HUES64 (cell line): ENCODE measurements around the gene NANS.

Experiments
- H3K27ac ChIP-seq: 2 replicates; pipeline ENCODE4 v1.7.0; 2013; ENCODE audit warnings: low read depth, low read length, inconsistent platforms
- H3K27me3 ChIP-seq: 2 replicates; pipeline ENCODE4 v1.6.1; 2013; ENCODE audit warnings: mild to moderate bottlenecking, low read length; ENCODE audit not compliant: insufficient read depth
- H3K36me3 ChIP-seq: 2 replicates; pipeline ENCODE4 v1.6.1; 2013; ENCODE audit warnings: mild to moderate bottlenecking, low read length; ENCODE audit not compliant: insufficient read depth
- H3K4me1 ChIP-seq: 2 replicates; pipeline ENCODE4 v1.6.1; 2013; ENCODE audit warnings: mild to moderate bottlenecking, low read length, moderate library complexity; ENCODE audit not compliant: insufficient read depth
- H3K4me3 ChIP-seq: 2 replicates; pipeline ENCODE4 v1.5.1; 2013; ENCODE audit warnings: mild to moderate bottlenecking, low read length, moderate library complexity
- H3K9ac ChIP-seq: 2 replicates; pipeline ENCODE4 v1.6.1; 2013; ENCODE audit warnings: mild to moderate bottlenecking, low read depth, low read length
- H3K9me3 ChIP-seq: 2 replicates; pipeline ENCODE4 v1.6.1; 2013; ENCODE audit warnings: low read depth, low read length; ENCODE audit not compliant: insufficient read depth
- WGBS: fragments of 150-250, 120-280 bp; methylation state at CpG from one replicate; pipeline ENCODE4 v1.1.7; 2013; ENCODE audit warnings: missing lambda C conversion rate; 5-methylcytosine and 5-hydroxymethylcytosine counted together

NANS gene

GRCh38 chr9:98091735-98092612 lies 35.4 kb downstream of the NANS start:
- peaks cover 31% of the 10 kb centered on the region for H3K4me1 ChIP-seq
- H3K27ac ChIP-seq, result peak overlapping the region; percentile 51; the same call in 1 of the 2 replicates
- WGBS, result 52% methylated on average over 16 of the region's 17 CpGs
- no peaks in the 10 kb centered on the region for H3K27me3 ChIP-seq
- no peaks in the 10 kb centered on the region for H3K9me3 ChIP-seq
- no peaks in the 10 kb centered on the region for H3K36me3 ChIP-seq
- peak overlapping the region; percentile 39 for H3K4me3 ChIP-seq
- no peak overlapping the region for H3K9ac ChIP-seq

GRCh38 chr9:98092613-98092931 lies 36.0 kb downstream of the NANS start:
- H3K27me3 ChIP-seq, result no peaks in the 10 kb centered on the region
- WGBS, result 88% methylated on average over 11 of the region's 11 CpGs
- H3K36me3 ChIP-seq, result peaks cover 5% of the 10 kb centered on the region; the same call in 1 of the 2 replicates
- no peak overlapping the region for H3K9ac ChIP-seq
- H3K27ac ChIP-seq, result no peak overlapping the region
- no peak overlapping the region for H3K4me3 ChIP-seq
- peaks cover 31% of the 10 kb centered on the region for H3K4me1 ChIP-seq
- H3K9me3 ChIP-seq, result no peaks in the 10 kb centered on the region

- Histone ChIP-seq H3K9ac (no peak overlapping the region), H3K27me3 (no peaks in the 10 kb centered on the region), H3K9me3 (no peaks in the 10 kb centered on the region), H3K4me1 (peaks cover 31% of the 10 kb centered on the region), H3K27ac (no peak overlapping the region), H3K36me3 (peaks cover 11% of the 10 kb centered on the region; the same call in 1 of the 2 replicates), H3K4me3 (no peak overlapping the region)
- WGBS, result 92% methylated on average over 4 of the region's 4 CpGs
Measured at GRCh38 chr9:98094316-98094715, 37.8 kb downstream of the NANS start.

- Histone ChIP-seq H3K36me3 (peaks cover 16% of the 10 kb centered on the region), H3K4me3 (no peak overlapping the region), H3K4me1 (peaks cover 25% of the 10 kb centered on the region), H3K9me3 (no peaks in the 10 kb centered on the region), H3K27ac (no peak overlapping the region), H3K9ac (no peak overlapping the region), H3K27me3 (no peaks in the 10 kb centered on the region)
- 95% methylated on average over 16 of the region's 16 CpGs for WGBS
Measured at GRCh38 chr9:98094851-98095250, 38.3 kb downstream of the NANS start.

DNA sequence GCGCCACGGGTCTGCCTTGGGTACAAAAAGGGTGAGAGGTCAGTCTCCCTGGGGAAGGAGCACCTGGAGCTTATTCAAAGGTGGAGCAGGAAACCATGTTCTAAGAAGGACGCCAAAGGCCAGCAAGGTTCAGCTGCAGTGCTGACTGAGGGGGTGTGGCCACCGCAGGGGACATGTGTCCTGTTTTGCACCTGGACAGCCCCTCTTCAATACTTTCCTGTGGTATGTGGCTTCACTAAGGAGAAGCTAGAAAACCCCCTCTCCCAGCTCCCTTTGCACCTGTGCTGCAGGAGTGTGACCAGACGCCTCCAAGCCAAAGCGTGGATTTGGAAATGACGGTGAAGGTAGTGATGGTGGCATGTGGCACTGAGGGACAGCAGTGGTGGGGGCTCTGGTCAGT lies 38.9 kb downstream of the NANS start:
- Histone ChIP-seq H3K4me3 (no peak overlapping the region), H3K36me3 (peaks cover 16% of the 10 kb centered on the region), H3K27ac (no peak overlapping the region), H3K27me3 (no peaks in the 10 kb centered on the region), H3K4me1 (peaks cover 20% of the 10 kb centered on the region), H3K9ac (no peak overlapping the region), H3K9me3 (no peaks in the 10 kb centered on the region)
- 94% methylated on average over 7 of the region's 7 CpGs for WGBS

DNA sequence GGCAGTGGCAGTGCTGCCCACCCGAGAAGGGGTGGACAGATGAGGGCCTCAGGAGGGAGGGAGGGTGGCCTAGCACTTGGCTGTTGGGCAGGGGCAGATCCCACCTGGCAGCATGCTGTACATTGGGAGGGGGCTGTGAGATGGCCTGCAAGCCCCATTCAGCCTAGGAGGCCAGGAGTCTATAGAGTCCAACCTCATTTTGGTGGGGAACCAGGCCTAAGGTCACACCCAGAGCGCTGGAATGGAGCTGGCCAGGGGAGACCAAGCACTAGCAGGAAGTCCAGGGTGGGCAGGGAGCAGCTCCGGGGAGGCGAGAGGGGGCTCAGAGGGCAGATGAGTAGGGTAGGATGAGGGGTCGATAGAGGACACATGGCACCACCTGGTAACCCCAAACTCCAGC lies 39.6 kb downstream of the NANS start:
- Histone ChIP-seq H3K9ac (no peak overlapping the region), H3K4me3 (no peak overlapping the region), H3K27me3 (no peaks in the 10 kb centered on the region), H3K27ac (no peak overlapping the region), H3K4me1 (peaks cover 17% of the 10 kb centered on the region), H3K36me3 (peaks cover 16% of the 10 kb centered on the region), H3K9me3 (no peaks in the 10 kb centered on the region)
- 93% methylated on average over 5 of the region's 5 CpGs for WGBS

DNA sequence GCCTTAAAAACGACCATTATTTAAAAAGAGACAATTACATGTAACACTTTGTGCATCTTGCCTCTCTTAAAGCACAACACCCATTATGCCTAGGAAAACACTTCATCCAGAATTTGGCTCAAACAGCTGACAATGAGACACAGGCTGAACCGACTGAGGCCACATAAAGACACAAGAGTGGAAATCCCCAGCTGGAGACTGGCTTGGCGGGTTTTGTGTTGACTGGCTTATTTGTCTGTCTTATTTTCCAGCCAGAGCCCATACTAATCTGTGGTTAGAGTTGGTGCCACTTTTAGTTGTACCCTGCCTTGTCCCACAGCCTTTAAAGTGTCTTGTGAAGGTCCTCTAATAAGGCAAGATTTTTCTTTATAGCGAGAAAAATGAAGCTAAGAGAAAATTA lies 41.3 kb downstream of the NANS start:
- Histone ChIP-seq H3K9me3 (no peaks in the 10 kb centered on the region), H3K36me3 (peaks cover 16% of the 10 kb centered on the region), H3K9ac (no peak overlapping the region), H3K27ac (no peak overlapping the region), H3K27me3 (no peaks in the 10 kb centered on the region), H3K4me1 (peaks cover 6% of the 10 kb centered on the region), H3K4me3 (no peak overlapping the region)
- 89% methylated on average over 4 of the region's 4 CpGs for WGBS

DNA sequence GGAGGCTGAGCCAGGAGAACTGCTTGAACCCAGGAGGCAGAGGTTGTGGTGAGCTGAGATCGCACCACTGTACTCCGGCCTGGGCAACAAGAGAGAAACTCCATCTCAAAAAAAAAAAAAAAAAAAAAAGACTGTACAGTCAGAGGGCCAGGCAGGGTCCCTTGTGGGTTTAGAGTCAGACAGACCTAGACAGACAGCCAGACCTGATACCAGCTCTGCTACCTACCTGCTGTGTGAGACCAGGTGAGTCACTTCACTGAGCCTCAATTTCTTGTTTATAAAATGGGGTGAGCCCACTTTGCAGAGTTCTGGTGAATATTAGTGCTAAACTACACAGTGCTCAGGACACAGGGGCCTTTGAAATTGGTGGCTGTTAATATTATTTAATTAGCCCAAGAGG lies 42.8 kb downstream of the NANS start:
- Histone ChIP-seq H3K27ac (no peak overlapping the region), H3K27me3 (no peaks in the 10 kb centered on the region), H3K4me3 (no peak overlapping the region), H3K4me1 (peaks cover 6% of the 10 kb centered on the region), H3K36me3 (peaks cover 16% of the 10 kb centered on the region), H3K9ac (no peak overlapping the region), H3K9me3 (no peaks in the 10 kb centered on the region)
- WGBS, result 100% methylated on average over 2 of the region's 2 CpGs

DNA sequence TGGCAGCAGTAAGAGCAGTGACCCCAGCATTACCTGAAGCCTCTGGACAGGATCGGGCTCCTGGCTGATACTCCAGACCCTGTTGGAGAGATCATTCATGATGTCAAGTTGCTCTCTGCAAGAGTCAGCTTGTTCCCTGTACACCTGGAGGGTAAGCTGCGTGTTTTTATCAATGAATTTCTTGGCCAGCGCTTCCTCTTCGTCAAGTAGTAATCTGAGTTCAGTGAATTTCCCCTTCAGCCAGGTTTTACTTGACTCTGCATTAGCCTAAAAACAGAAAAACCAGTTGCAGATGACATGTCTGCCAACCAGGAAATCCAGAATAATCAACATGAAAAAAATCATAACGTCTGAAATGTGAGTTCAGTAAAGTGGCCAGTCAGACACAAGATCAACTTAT lies 43.4 kb downstream of the NANS start:
- no peak overlapping the region for H3K27ac ChIP-seq
- no peak overlapping the region for H3K9ac ChIP-seq
- peaks cover 6% of the 10 kb centered on the region for H3K4me1 ChIP-seq
- no peaks in the 10 kb centered on the region for H3K27me3 ChIP-seq
- no peak overlapping the region for H3K4me3 ChIP-seq
- no peaks in the 10 kb centered on the region for H3K9me3 ChIP-seq
- WGBS, result 96% methylated on average over 5 of the region's 5 CpGs
- peaks cover 16% of the 10 kb centered on the region for H3K36me3 ChIP-seq

DNA sequence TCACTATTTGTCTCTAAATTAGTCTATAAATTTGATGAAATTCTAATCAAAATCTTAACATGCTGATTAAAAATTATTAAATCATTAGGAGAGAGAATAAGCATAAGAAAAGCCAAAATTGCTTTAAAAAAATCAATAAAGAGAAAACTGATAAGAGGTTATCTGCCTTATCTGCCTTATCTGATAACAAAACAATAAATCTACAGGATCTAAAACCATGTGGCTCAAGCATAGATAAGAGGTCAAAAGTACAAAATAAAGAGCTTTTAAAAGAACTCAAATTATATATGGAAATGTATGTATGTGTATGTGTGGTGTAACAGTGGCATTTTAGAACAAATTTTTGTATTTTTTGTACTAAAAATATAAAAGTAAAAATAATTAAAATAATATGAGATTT lies 43.9 kb downstream of the NANS start:
- peaks cover 16% of the 10 kb centered on the region for H3K36me3 ChIP-seq
- no peak overlapping the region for H3K27ac ChIP-seq
- H3K4me1 ChIP-seq, result peaks cover 6% of the 10 kb centered on the region

DNA sequence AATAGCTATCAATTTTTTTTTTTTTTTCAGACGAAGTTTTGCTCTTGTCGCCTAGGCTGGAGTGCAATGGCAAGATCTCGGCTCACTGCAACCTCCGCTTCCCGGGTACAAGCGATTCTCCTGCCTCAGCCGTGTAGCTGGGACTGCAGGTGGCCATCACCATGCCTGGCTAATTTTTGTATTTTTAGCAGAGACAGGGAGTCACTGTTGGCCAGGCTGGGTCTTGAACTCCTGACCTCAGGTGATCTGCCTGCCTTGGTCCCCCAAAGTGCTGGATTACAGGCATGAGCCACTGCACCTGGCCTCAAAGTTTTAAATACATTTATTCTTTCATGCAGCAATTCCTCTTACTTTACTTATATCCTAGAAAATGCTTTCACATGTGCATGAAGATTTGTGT lies 44.9 kb downstream of the NANS start:
- 96% methylated on average over 7 of the region's 7 CpGs for WGBS
- H3K9me3 ChIP-seq, result no peaks in the 10 kb centered on the region
- H3K27ac ChIP-seq, result no peak overlapping the region
- H3K9ac ChIP-seq, result no peak overlapping the region
- H3K36me3 ChIP-seq, result peaks cover 16% of the 10 kb centered on the region
- no peak overlapping the region for H3K4me3 ChIP-seq
- H3K27me3 ChIP-seq, result no peaks in the 10 kb centered on the region
- H3K4me1 ChIP-seq, result peaks cover 6% of the 10 kb centered on the region

More for the DNA sequence above, 43.9 kb downstream of the NANS start:
- Histone ChIP-seq H3K4me3 (no peak overlapping the region), H3K9me3 (no peaks in the 10 kb centered on the region), H3K9ac (no peak overlapping the region), H3K27me3 (no peaks in the 10 kb centered on the region)

GRCh38 chr9:98101868-98102273 lies 45.3 kb downstream of the NANS start:
- H3K4me3 ChIP-seq, result no peak overlapping the region

More at GRCh38 chr9:98101868-98102273, 45.3 kb downstream of the NANS start:
- 56% methylated on average over 6 of the region's 6 CpGs for WGBS
- H3K9ac ChIP-seq, result no peak overlapping the region
- no peaks in the 10 kb centered on the region for H3K9me3 ChIP-seq
- no peaks in the 10 kb centered on the region for H3K27me3 ChIP-seq
- peaks cover 16% of the 10 kb centered on the region for H3K36me3 ChIP-seq
- H3K27ac ChIP-seq, result no peak overlapping the region
- peaks cover 6% of the 10 kb centered on the region for H3K4me1 ChIP-seq
